ENCODE results near the gene UBA52. TPM values are rescaled to one million over a fixed set of nuclear protein-coding genes. Genes with fewer than 3 reads are reported as not detected.

The UBA52 gene
- total and polyA plus RNA-seq, 2 of the 8 experiments (the other 6 are each of a cell fraction or from before 2014, with no cell fraction given) = 1,340 to 5,409 TPM

DNA sequence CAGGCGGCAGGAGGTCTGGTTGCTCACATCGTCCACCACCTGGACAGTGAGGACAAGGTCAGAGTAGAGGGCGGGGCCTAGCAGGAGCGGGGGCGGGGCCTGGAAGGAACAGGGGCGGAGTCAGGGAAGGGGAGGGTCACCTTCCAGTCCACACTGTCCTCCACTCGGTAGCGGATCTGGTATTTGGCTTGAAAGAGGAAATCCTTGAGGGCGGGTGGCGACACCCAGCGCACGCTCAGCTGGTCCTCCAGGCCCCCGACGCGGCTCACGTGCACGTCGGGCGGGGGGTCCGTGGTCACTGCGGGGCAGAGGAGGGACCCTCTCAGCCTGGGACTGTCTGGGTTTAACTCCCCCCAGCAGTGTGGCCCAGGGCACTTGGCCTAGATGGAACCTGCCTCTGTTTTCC is 25.1 kb downstream of the UBA52 start (continued):
- TF ChIP-seq, protein P1, sequence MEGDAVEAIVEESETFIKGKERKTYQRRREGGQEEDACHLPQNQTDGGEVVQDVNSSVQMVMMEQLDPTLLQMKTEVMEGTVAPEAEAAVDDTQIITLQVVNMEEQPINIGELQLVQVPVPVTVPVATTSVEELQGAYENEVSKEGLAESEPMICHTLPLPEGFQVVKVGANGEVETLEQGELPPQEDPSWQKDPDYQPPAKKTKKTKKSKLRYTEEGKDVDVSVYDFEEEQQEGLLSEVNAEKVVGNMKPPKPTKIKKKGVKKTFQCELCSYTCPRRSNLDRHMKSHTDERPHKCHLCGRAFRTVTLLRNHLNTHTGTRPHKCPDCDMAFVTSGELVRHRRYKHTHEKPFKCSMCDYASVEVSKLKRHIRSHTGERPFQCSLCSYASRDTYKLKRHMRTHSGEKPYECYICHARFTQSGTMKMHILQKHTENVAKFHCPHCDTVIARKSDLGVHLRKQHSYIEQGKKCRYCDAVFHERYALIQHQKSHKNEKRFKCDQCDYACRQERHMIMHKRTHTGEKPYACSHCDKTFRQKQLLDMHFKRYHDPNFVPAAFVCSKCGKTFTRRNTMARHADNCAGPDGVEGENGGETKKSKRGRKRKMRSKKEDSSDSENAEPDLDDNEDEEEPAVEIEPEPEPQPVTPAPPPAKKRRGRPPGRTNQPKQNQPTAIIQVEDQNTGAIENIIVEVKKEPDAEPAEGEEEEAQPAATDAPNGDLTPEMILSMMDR (IDR thresholded peaks at IDR 0.05; ENCODE audit: control extremely low read depth in 1 of 3, insufficient read depth in 1 of 3, low read depth in 1 of 3, low read length in 3 of 3) = no peak
- TF ChIP-seq, protein P2, sequence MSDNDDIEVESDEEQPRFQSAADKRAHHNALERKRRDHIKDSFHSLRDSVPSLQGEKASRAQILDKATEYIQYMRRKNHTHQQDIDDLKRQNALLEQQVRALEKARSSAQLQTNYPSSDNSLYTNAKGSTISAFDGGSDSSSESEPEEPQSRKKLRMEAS (IDR thresholded peaks at IDR 0.05) = no peak
- TF ChIP-seq TBP (IDR thresholded peaks at IDR 0.05; ENCODE audit: low read depth, low read length) = no peak
